Activated naive CD8-positive, alpha-beta T cell treated with anti-CD3 and anti-CD28 coated beads, Interleukin-2, amount 10 ng/mL, durations not matched to agents 7 days and 5 days (primary cell): Measurements from ENCODE around the gene ANKRD40. TPM values are rescaled to one million over a fixed set of nuclear protein-coding genes. Genes with fewer than 3 reads are reported as not detected.

Experiments
- ATAC-seq: fragments of 150-1000 bp; cut with Tn5 transposase; one replicate; pipeline ENCODE4 v1.10.0; 2021; ENCODE audit warnings: low read depth, moderate library complexity
- POLR2A ChIA-PET: fragments of 350-600 bp; sonication (Branson Sonifier 250); formaldehyde crosslinking; loops from one replicate; lab custom pipeline; 2021; ENCODE audit warnings: antibody characterized with exemption; lab: Charles Lee
- DNase-seq: peaks from one replicate; pipeline ENCODE4 v3.0.0; 2021
- H3K27ac Mint-ChIP-seq: one replicate; pipeline ENCODE4 v1.8.0; 2022; ENCODE audit warnings: mild to moderate bottlenecking, mixed read lengths
- H3K27me3 Mint-ChIP-seq: one replicate; pipeline ENCODE4 v1.8.0; 2022; ENCODE audit warnings: mild to moderate bottlenecking, moderate library complexity, mixed read lengths
- H3K36me3 Mint-ChIP-seq: one replicate; pipeline ENCODE4 v1.8.0; 2021; ENCODE audit warnings: mild to moderate bottlenecking, mixed read lengths
- H3K4me1 Mint-ChIP-seq: one replicate; pipeline ENCODE4 v1.8.0; 2021; ENCODE audit warnings: mixed read lengths
- H3K4me3 Mint-ChIP-seq: one replicate; pipeline ENCODE4 v1.8.0; 2022; ENCODE audit warnings: mild to moderate bottlenecking, moderate library complexity, mixed read lengths
- H3K9me3 Mint-ChIP-seq: one replicate; pipeline ENCODE4 v1.8.0; 2021; ENCODE audit warnings: mixed read lengths
- total RNA-seq, 2 experiments: library from RNA; stranded (reverse); gene quantifications; one replicate each; pipeline ENCODE4 v1.2.3, GENCODE V29; 2021

ANKRD40 gene
- total RNA-seq, 2 experiments from 2014 or later, result 30.3 to 31.4 TPM

DNA sequence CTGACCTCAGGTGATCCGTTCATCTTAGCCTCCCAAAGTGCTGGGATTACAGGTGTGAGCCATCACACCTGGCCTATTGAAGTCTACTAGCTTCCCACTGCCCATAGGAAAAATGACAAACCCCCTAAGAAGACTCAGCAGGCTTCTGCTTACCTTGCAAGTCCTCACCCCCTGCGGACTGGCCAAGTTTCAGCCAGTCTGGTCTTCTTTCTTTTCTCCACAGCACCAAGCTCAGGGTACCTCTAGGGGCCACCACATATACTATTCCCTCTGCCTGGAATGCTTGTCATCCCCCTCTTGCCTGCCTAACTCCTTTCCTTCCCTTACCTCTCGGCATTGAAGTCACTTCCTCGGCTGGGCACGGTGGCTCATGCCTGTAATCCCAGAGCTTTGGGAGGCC is 41.9 kb downstream of the ANKRD40 start:
- Mint-ChIP-seq H3K36me3 (no peaks in the 10 kb centered on the region), H3K4me3 (no peak overlapping the region), H3K27ac (no peak overlapping the region), H3K9me3 (no peaks in the 10 kb centered on the region), H3K4me1 (peaks cover 14% of the 10 kb centered on the region), H3K27me3 (peaks cover 6% of the 10 kb centered on the region)
- POLR2A ChIA-PET, result no interaction called here
- ATAC-seq (no peak), DNase-seq (no peak)

GRCh38 chr17:50664788-50665458 is 42.8 kb downstream of the ANKRD40 start:
- Mint-ChIP-seq H3K27ac (no peak overlapping the region), H3K9me3 (no peaks in the 10 kb centered on the region), H3K4me1 (peaks cover 14% of the 10 kb centered on the region), H3K36me3 (no peaks in the 10 kb centered on the region), H3K27me3 (peaks cover 6% of the 10 kb centered on the region), H3K4me3 (no peak overlapping the region)
- POLR2A ChIA-PET, result no interaction called here
- ATAC-seq, result no peak
- no peak for DNase-seq

- Mint-ChIP-seq H3K4me1 (peaks cover 14% of the 10 kb centered on the region), H3K9me3 (no peaks in the 10 kb centered on the region), H3K27me3 (peaks cover 6% of the 10 kb centered on the region), H3K4me3 (no peak overlapping the region), H3K27ac (no peak overlapping the region), H3K36me3 (no peaks in the 10 kb centered on the region)
- POLR2A ChIA-PET, result interaction anchor here (0.6 kb wide), 1 partner anchor 19 kb away, joined by 3 read pairs; no protein-coding TSS in a partner anchor
- DNase-seq (no peak), ATAC-seq (no peak)
These were observed 43.8 kb downstream of the ANKRD40 start for GRCh38 chr17:50663812-50664374.

GRCh38 chr17:50662632-50663225 is 45.0 kb downstream of the ANKRD40 start:
- Mint-ChIP-seq H3K4me3 (no peak overlapping the region), H3K9me3 (no peaks in the 10 kb centered on the region), H3K27me3 (peaks cover 6% of the 10 kb centered on the region), H3K27ac (no peak overlapping the region), H3K36me3 (no peaks in the 10 kb centered on the region), H3K4me1 (peaks cover 14% of the 10 kb centered on the region)
- DNase-seq (no peak), ATAC-seq (no peak)
- POLR2A ChIA-PET, result no interaction called here

- peak overlapping the region; percentile 48 for H3K4me3 Mint-ChIP-seq
- no peaks in the 10 kb centered on the region for H3K9me3 Mint-ChIP-seq
- H3K4me1 Mint-ChIP-seq, result peaks cover 14% of the 10 kb centered on the region
- DNase-seq, result no peak
- peak overlapping the region; percentile 82 for H3K27ac Mint-ChIP-seq
- no peaks in the 10 kb centered on the region for H3K36me3 Mint-ChIP-seq
- ATAC-seq, result peak; percentile 69
- POLR2A ChIA-PET, result interaction anchor here (0.5 kb wide), 1 partner anchor 43 kb away, joined by 6 read pairs; no protein-coding TSS in a partner anchor
- H3K27me3 Mint-ChIP-seq, result peaks cover 4% of the 10 kb centered on the region
These were observed 45.8 kb downstream of the ANKRD40 start for GRCh38 chr17:50661795-50662391.

- Mint-ChIP-seq H3K36me3 (no peaks in the 10 kb centered on the region), H3K4me3 (peak overlapping the region; percentile 48), H3K27me3 (peaks cover 4% of the 10 kb centered on the region), H3K4me1 (peaks cover 14% of the 10 kb centered on the region), H3K9me3 (no peaks in the 10 kb centered on the region), H3K27ac (peak overlapping the region; percentile 82)
- DNase-seq (no peak), ATAC-seq (no peak)
- POLR2A ChIA-PET, result interaction anchor here (0.5 kb wide), 1 partner anchor 44 kb away, joined by 6 read pairs; no protein-coding TSS in a partner anchor
These were observed 46.4 kb downstream of the ANKRD40 start for GRCh38 chr17:50661348-50661747.

DNA sequence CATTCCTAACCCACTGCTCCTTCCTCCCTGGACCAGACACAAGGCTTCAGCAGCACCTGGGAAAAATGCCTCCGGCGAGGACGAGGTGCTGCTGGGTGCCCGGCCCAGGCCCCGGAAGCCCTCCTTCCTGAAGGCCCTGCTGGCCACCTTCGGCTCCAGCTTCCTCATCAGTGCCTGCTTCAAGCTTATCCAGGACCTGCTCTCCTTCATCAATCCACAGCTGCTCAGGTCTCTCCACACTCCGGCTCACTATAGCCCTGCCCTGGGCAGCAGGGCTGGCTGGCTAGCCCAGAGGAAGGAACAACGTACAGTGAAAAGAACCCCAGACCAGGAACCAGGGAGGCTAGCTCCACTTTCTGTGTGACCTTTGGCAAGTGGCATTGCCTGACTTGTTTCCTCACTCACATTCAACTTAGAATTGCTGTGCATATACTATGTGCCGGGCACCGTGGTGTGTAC is 46.8 kb downstream of the ANKRD40 start:
- ATAC-seq (no peak), DNase-seq (no peak)
- Mint-ChIP-seq H3K27ac (peak overlapping the region; percentile 59), H3K9me3 (no peaks in the 10 kb centered on the region), H3K4me1 (peaks cover 14% of the 10 kb centered on the region), H3K36me3 (no peaks in the 10 kb centered on the region), H3K4me3 (no peak overlapping the region), H3K27me3 (peaks cover 4% of the 10 kb centered on the region)
- POLR2A ChIA-PET, result no interaction called here

DNA sequence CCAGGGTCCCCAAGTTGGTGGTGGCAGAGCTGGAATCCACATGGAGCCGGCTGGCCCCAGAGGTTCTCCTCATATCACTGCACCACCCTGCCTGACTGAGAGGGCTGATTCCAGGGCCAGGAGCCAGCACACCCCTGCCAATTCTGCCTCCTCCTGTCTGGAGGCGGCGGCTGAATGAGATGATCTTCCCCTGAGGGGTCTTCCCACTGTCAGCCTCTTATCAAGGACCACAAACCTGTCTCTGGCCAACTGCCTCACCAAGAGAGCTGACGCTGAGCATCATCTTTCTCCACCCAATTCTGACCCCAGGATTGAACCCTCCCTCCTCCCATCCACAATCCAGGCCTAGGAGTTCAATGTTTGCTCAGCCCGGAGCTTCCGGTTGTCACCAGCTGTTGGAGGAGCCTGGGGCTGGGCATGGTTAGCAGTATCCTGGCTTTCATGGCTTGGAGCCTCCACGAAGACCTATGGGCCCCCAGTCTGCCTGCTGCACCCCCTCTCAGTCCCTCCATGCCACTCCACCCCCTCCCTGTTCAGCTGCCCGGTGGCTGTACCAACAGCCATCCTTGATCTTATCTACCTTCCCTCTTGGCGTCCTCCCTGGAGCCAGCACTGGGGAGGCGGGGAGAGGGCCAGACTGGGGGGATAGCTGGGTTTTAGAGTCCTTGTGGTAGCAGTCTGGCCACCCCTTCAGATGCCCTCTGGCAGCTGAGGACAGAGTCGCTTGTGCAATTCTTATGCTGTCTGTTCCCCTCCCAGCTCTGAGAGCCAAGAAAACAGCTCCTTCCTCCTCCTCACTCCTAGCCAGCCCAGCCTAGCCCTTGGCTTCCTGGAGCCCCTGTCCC is 47.5 kb downstream of the ANKRD40 start:
- Mint-ChIP-seq H3K4me3 (no peak overlapping the region), H3K4me1 (peaks cover 14% of the 10 kb centered on the region), H3K27ac (peak overlapping the region; percentile 59), H3K9me3 (no peaks in the 10 kb centered on the region), H3K27me3 (peaks cover 4% of the 10 kb centered on the region), H3K36me3 (no peaks in the 10 kb centered on the region)
- POLR2A ChIA-PET, result no interaction called here
- ATAC-seq (no peak), DNase-seq (no peak)

DNA sequence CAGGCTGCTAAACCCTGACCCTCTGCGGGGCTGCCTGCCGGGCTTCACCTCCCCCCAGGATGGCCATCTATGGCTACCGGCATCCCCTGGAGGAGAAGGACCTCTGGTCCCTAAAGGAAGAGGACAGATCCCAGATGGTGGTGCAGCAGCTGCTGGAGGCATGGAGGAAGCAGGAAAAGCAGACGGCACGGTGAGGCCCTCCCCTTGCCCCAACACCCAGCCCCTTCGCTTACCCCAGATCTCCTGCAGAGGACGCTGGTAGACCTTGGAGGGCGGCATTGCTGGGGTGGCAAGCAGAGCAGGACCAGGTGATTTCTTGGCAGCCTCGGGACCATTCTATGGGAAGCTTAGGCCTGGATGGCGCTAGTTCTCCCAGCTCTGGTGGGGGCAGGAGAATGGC is 48.5 kb downstream of the ANKRD40 start:
- no peak for ATAC-seq
- H3K4me3 Mint-ChIP-seq, result no peak overlapping the region
- peaks cover 14% of the 10 kb centered on the region for H3K4me1 Mint-ChIP-seq

DNA sequence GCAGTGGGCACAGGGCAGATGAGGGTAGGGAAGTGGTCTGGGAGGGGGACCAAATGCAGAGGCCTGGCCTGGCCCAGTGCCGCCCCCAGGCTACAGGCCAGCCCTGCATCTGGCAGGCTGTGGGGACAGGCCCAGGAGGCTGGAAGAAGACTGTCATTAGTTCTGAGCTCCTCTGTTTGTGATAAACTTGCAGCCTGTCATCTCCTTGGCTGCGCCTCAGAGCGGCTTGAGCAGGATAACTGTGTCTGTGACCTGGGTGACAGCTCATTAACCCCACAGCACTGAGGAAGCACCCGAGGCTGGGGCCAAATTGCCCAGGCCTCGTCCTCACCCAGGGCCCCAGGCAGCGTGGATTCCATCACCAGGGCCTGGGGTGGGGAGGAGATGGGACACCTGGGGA is 49.1 kb downstream of the ANKRD40 start:
- H3K9me3 Mint-ChIP-seq, result no peaks in the 10 kb centered on the region
- H3K4me3 Mint-ChIP-seq, result no peak overlapping the region
- no peak for ATAC-seq

More for the DNA sequence above, 48.5 kb downstream of the ANKRD40 start:
- H3K36me3 Mint-ChIP-seq, result no peaks in the 10 kb centered on the region
- no peak for DNase-seq
- no peaks in the 10 kb centered on the region for H3K9me3 Mint-ChIP-seq
- peaks cover 2% of the 10 kb centered on the region for H3K27me3 Mint-ChIP-seq
- POLR2A ChIA-PET, result no interaction called here
- no peak overlapping the region for H3K27ac Mint-ChIP-seq

DNA sequence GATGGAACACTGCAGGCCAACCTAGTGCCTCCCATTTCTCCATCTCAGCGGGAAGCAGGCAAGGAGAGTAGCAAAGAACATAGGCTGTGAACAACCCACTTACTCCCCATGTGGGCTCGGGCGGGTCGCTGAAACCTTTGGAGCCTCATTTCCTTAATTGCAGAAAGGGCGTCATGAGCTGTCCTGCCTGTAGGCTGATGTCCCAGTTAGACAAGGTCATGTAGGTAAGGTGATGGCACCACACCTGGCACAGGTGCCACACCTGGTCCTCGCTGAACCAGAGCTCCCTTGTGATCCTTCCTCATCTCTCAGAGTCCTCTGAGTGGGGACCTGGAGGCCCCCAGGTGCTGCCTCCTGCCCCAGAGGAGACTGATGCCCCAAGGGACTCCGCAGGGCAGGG is 50.1 kb downstream of the ANKRD40 start:
- Mint-ChIP-seq H3K4me1 (peaks cover 14% of the 10 kb centered on the region), H3K9me3 (no peaks in the 10 kb centered on the region), H3K27me3 (no peaks in the 10 kb centered on the region), H3K4me3 (no peak overlapping the region), H3K27ac (no peak overlapping the region), H3K36me3 (no peaks in the 10 kb centered on the region)
- DNase-seq, result no peak
- ATAC-seq, result no peak
- POLR2A ChIA-PET, result no interaction called here

More for the DNA sequence above, 49.1 kb downstream of the ANKRD40 start:
- DNase-seq, result no peak
- H3K27ac Mint-ChIP-seq, result no peak overlapping the region
- H3K4me1 Mint-ChIP-seq, result peaks cover 14% of the 10 kb centered on the region
- POLR2A ChIA-PET, result no interaction called here
- H3K27me3 Mint-ChIP-seq, result peaks cover 2% of the 10 kb centered on the region
- H3K36me3 Mint-ChIP-seq, result no peaks in the 10 kb centered on the region

DNA sequence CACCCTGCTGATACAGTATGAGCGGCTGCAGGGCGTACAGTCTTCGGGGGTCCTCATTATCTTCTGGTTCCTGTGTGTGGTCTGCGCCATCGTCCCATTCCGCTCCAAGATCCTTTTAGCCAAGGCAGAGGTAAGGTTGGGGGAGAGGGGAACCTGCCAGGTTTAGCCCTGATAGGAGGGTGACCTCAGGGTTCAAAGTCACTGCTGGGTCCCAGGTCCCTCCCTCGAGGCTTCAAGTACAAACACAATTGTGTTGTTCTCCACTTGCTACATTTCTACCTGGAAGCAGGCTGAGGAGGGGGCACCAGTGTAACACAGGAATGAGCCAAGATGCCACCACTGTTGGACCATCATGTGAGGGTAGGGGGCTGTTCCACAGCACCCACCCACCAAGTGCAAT is 50.7 kb downstream of the ANKRD40 start:
- Mint-ChIP-seq H3K4me1 (peaks cover 12% of the 10 kb centered on the region), H3K36me3 (no peaks in the 10 kb centered on the region), H3K27ac (no peak overlapping the region), H3K9me3 (no peaks in the 10 kb centered on the region), H3K4me3 (no peak overlapping the region), H3K27me3 (no peaks in the 10 kb centered on the region)
- POLR2A ChIA-PET, result no interaction called here
- DNase-seq (no peak), ATAC-seq (no peak)

DNA sequence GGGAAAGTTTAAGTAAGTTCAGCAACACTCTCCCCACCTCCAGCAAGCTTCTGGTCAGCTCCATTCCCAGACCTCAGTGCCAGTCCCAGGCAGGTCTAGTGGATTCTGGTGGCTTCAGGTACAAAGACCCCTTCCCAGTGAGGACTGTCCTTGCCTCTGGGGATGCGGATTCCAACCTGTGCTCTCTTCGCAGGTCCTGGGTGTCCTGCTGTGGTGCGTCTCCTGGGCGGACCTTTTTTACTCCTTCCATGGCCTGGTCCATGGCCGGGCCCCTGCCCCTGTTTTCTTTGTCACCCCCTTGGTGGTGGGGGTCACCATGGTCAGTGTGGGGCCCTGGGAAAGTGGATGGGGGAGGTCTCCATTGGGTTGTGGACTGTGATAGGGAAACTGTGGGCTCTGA is 51.2 kb downstream of the ANKRD40 start:
- peaks cover 4% of the 10 kb centered on the region for H3K27me3 Mint-ChIP-seq
- peaks cover 6% of the 10 kb centered on the region for H3K4me1 Mint-ChIP-seq
- peaks cover 1% of the 10 kb centered on the region for H3K9me3 Mint-ChIP-seq
- H3K4me3 Mint-ChIP-seq, result no peak overlapping the region
- DNase-seq (no peak), ATAC-seq (no peak)
- POLR2A ChIA-PET, result no interaction called here
- H3K36me3 Mint-ChIP-seq, result no peaks in the 10 kb centered on the region
- no peak overlapping the region for H3K27ac Mint-ChIP-seq
